ENCODE measurements around the gene CASP10. TPM values are rescaled to one million over a fixed set of nuclear protein-coding genes. Genes with fewer than 3 reads are reported as not detected.

Gene CASP10
- total and polyA plus RNA-seq, 2 of the 13 experiments (the other 11 are each of a cell fraction or from before 2014, with no cell fraction given): 22.2 to 23.8 TPM

DNA sequence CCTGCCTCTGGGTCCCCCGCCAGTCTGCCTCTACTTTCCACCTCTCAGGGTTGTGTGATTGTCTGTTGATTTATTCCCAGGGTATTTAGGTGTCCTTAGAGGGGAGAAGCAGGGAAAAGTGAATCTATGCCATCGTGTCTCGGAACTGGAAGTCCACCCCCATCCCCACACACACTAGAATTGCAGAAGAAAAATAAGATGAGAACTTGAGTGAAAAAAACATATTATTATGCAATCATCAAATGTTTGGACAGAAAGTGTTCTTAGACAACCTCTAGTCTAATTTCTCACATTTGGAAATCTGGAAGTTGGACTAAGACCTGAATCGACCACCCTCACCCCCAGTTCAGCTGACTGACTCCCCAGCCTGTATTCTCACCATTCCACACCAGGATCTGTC lies 63.3 kb downstream of the CASP10 start:
- H3K4me1 ChIP-seq (ENCODE audit: insufficient read depth, low read length): no peaks in the 10 kb centered on the region
- no peak overlapping the region for H2AFZ ChIP-seq (ENCODE audit: low read length)
- no peak overlapping the region for H3K4me2 ChIP-seq (ENCODE audit: low read depth, low read length)
- in situ Hi-C loops (cut with HindIII; ENCODE audit: extremely low pct_ligation_motif_present, low pct_unique_long_range_greater_than_20kb) (no loop called here), intact Hi-C loops (cut with micrococcal nuclease; ENCODE audit: unreplicated experiment) (no loop called here)
- BruUV-seq (replicated peaks): no TSS peak
- H3K4me3 ChIP-seq (replicated peaks in 1 of 3; ENCODE audit: insufficient read depth in 1 of 3, low read depth in 2 of 3, low read length in 3 of 3): no peak overlapping the region
- ATAC-seq (peak; percentile 34; the same call in 2 of the 3 replicates), DNase-seq (ENCODE audit: low spot score) (no peak), FAIRE-seq (no peak)
- no peak overlapping the region for H3K27ac ChIP-seq (ENCODE audit: extremely low read length, insufficient read depth, low read length)
- no peaks in the 10 kb centered on the region for H3K27me3 ChIP-seq (ENCODE audit: control insufficient read depth in 1 of 2, insufficient read depth in 2 of 2, low read length in 2 of 2)
- H3K36me3 ChIP-seq (replicated peaks in 1 of 2; ENCODE audit: control insufficient read depth in 1 of 2, insufficient read depth in 2 of 2, low read length in 2 of 2): peaks cover 0 to 6% of the 10 kb centered on the region in 2 experiments; a peak in 2 of 5 replicates
- ChIA-PET CTCF (ENCODE audit: low intra/inter-chr PET ratio, low total read pairs) (no interaction called here), POLR2A (interaction anchor here (0.7 kb wide), 1 partner anchor 490 kb away, joined by 4 read pairs; no protein-coding TSS in a partner anchor)
- H3K9me3 ChIP-seq (ENCODE audit: low read length): no peaks in the 10 kb centered on the region
- 66% methylated on average over 4 of the region's 4 CpGs for WGBS (ENCODE audit: low lambda C conversion rate)
- H3K79me2 ChIP-seq (ENCODE audit: insufficient read depth, low read length): no peaks in the 10 kb centered on the region
- H4K20me1 ChIP-seq (ENCODE audit: insufficient read depth, low read length): no peaks in the 10 kb centered on the region
- no peak overlapping the region for H3K9ac ChIP-seq (ENCODE audit: insufficient read depth, low read depth, low read length)
- TF ChIP-seq POLR2G (IDR thresholded peaks at IDR 0.05; ENCODE audit: low read depth, low read length) (0 out of 2 replicates have a peak, but pooled peaks have one; percentile 14), ONECUT2 (CRISPR knock-in tag; IDR thresholded peaks at IDR 0.05) (no peak), SMAD9 (CRISPR knock-in tag; IDR thresholded peaks at IDR 0.05) (no peak), ZNF20 (CRISPR knock-in tag; IDR thresholded peaks at IDR 0.05) (no peak), ZSCAN31 (CRISPR knock-in tag; IDR thresholded peaks at IDR 0.05; ENCODE audit: low read depth) (no peak), FOSL2 (CRISPR knock-in tag; IDR thresholded peaks at IDR 0.05) (no peak), ARID2 (CRISPR knock-in tag; IDR thresholded peaks at IDR 0.05; ENCODE audit: borderline replicate concordance) (no peak), ZNF234 (CRISPR knock-in tag; conservative IDR thresholded peaks at IDR 0.05) (no peak), ZNF7 (CRISPR knock-in tag; IDR thresholded peaks at IDR 0.05) (no peak)
- TF ChIP-seq, protein P1, sequence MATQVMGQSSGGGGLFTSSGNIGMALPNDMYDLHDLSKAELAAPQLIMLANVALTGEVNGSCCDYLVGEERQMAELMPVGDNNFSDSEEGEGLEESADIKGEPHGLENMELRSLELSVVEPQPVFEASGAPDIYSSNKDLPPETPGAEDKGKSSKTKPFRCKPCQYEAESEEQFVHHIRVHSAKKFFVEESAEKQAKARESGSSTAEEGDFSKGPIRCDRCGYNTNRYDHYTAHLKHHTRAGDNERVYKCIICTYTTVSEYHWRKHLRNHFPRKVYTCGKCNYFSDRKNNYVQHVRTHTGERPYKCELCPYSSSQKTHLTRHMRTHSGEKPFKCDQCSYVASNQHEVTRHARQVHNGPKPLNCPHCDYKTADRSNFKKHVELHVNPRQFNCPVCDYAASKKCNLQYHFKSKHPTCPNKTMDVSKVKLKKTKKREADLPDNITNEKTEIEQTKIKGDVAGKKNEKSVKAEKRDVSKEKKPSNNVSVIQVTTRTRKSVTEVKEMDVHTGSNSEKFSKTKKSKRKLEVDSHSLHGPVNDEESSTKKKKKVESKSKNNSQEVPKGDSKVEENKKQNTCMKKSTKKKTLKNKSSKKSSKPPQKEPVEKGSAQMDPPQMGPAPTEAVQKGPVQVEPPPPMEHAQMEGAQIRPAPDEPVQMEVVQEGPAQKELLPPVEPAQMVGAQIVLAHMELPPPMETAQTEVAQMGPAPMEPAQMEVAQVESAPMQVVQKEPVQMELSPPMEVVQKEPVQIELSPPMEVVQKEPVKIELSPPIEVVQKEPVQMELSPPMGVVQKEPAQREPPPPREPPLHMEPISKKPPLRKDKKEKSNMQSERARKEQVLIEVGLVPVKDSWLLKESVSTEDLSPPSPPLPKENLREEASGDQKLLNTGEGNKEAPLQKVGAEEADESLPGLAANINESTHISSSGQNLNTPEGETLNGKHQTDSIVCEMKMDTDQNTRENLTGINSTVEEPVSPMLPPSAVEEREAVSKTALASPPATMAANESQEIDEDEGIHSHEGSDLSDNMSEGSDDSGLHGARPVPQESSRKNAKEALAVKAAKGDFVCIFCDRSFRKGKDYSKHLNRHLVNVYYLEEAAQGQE (IDR thresholded peaks at IDR 0.05; ENCODE audit: borderline replicate concordance in 1 of 2, low read depth in 1 of 2, low read length in 2 of 2): no peak
- TF ChIP-seq, protein P2, sequence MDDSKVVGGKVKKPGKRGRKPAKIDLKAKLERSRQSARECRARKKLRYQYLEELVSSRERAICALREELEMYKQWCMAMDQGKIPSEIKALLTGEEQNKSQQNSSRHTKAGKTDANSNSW (CRISPR knock-in tag; IDR thresholded peaks at IDR 0.05; ENCODE audit: borderline replicate concordance): no peak
- TF ChIP-seq, protein P3, sequence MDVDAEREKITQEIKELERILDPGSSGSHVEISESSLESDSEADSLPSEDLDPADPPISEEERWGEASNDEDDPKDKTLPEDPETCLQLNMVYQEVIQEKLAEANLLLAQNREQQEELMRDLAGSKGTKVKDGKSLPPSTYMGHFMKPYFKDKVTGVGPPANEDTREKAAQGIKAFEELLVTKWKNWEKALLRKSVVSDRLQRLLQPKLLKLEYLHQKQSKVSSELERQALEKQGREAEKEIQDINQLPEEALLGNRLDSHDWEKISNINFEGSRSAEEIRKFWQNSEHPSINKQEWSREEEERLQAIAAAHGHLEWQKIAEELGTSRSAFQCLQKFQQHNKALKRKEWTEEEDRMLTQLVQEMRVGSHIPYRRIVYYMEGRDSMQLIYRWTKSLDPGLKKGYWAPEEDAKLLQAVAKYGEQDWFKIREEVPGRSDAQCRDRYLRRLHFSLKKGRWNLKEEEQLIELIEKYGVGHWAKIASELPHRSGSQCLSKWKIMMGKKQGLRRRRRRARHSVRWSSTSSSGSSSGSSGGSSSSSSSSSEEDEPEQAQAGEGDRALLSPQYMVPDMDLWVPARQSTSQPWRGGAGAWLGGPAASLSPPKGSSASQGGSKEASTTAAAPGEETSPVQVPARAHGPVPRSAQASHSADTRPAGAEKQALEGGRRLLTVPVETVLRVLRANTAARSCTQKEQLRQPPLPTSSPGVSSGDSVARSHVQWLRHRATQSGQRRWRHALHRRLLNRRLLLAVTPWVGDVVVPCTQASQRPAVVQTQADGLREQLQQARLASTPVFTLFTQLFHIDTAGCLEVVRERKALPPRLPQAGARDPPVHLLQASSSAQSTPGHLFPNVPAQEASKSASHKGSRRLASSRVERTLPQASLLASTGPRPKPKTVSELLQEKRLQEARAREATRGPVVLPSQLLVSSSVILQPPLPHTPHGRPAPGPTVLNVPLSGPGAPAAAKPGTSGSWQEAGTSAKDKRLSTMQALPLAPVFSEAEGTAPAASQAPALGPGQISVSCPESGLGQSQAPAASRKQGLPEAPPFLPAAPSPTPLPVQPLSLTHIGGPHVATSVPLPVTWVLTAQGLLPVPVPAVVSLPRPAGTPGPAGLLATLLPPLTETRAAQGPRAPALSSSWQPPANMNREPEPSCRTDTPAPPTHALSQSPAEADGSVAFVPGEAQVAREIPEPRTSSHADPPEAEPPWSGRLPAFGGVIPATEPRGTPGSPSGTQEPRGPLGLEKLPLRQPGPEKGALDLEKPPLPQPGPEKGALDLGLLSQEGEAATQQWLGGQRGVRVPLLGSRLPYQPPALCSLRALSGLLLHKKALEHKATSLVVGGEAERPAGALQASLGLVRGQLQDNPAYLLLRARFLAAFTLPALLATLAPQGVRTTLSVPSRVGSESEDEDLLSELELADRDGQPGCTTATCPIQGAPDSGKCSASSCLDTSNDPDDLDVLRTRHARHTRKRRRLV (CRISPR knock-in tag; IDR thresholded peaks at IDR 0.05): no peak
- TF ChIP-seq, protein P4, sequence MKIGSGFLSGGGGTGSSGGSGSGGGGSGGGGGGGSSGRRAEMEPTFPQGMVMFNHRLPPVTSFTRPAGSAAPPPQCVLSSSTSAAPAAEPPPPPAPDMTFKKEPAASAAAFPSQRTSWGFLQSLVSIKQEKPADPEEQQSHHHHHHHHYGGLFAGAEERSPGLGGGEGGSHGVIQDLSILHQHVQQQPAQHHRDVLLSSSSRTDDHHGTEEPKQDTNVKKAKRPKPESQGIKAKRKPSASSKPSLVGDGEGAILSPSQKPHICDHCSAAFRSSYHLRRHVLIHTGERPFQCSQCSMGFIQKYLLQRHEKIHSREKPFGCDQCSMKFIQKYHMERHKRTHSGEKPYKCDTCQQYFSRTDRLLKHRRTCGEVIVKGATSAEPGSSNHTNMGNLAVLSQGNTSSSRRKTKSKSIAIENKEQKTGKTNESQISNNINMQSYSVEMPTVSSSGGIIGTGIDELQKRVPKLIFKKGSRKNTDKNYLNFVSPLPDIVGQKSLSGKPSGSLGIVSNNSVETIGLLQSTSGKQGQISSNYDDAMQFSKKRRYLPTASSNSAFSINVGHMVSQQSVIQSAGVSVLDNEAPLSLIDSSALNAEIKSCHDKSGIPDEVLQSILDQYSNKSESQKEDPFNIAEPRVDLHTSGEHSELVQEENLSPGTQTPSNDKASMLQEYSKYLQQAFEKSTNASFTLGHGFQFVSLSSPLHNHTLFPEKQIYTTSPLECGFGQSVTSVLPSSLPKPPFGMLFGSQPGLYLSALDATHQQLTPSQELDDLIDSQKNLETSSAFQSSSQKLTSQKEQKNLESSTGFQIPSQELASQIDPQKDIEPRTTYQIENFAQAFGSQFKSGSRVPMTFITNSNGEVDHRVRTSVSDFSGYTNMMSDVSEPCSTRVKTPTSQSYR (CRISPR knock-in tag; IDR thresholded peaks at IDR 0.05; ENCODE audit: borderline replicate concordance): no peak

All from HepG2 (cell line).